Peyer's patch (tissue), 4 donors: ENCODE data around the gene ZEB1. TPM values are rescaled to one million over a fixed set of nuclear protein-coding genes. Genes with fewer than 3 reads are reported as not detected.

Experiments
- DNase-seq, 3 donors: peaks; one replicate each; pipeline ENCODE4 v3.0.0-alpha.2; 2017 to 2019
- H3K27ac ChIP-seq, 4 donors: fragments of 200-600 bp; sonication (generic); one replicate each; pipeline ENCODE4 v1.5.1; 2016 to 2019
- H3K27me3 ChIP-seq, 2 donors: fragments of 200-600 bp; sonication (generic); one replicate each; pipeline ENCODE4 v1.5.1; 2019
- H3K36me3 ChIP-seq, 3 donors: fragments of 200-600 bp; sonication (generic); one replicate each; pipeline ENCODE4 v1.5.1; 2016 to 2019
- H3K4me1 ChIP-seq, 4 donors: fragments of 200-600 bp; sonication (generic); one replicate each; pipeline ENCODE4 v1.5.1; 2016 to 2019
- H3K4me3 ChIP-seq, 4 donors: fragments of 200-600 bp; sonication (generic); 1 replicate in 3 of 4; 2 replicates in 1 of 4; pipeline ENCODE4 v1.5.1; 2016 to 2019; ENCODE audit warnings: mild to moderate bottlenecking in 1 of 4
- H3K9me3 ChIP-seq, 4 donors: fragments of 200-600 bp; sonication (generic); one replicate each; pipeline ENCODE4 v1.5.1; 2016 to 2019; ENCODE audit warnings: mild to moderate bottlenecking in 1 of 4
- POLR2A ChIP-seq, 2 donors: fragments of 450-650 bp; IDR thresholded peaks; one replicate each; pipeline ENCODE4 v1.5.1; 2017; ENCODE audit warnings: antibody characterized with exemption in 2 of 2, mild to moderate bottlenecking in 2 of 2, moderate library complexity in 2 of 2
- total RNA-seq, 4 donors: library from RNA; depleted of rRNA; stranded (reverse); fragments of >200 nt; gene quantifications; one replicate each; pipeline ENCODE4 v1.1.0, GENCODE V29; 2016
- TF ChIP-seq, protein P1 (sequence below), 6 experiments: fragments of 450-650 bp in 4 of 6; fragments of 200-600 bp in 2 of 6; sonication (generic) in 1 of 6; IDR thresholded peaks; one replicate each; pipeline ENCODE4 v1.5.1; 2017 to 2019; ENCODE audit warnings: antibody characterized with exemption in 6 of 6, mild to moderate bottlenecking in 3 of 6, moderate library complexity in 1 of 6

Gene ZEB1
- total RNA-seq, 4 donors from 2014 or later: 6.1 to 75.9 (median 16.8) TPM

DNA sequence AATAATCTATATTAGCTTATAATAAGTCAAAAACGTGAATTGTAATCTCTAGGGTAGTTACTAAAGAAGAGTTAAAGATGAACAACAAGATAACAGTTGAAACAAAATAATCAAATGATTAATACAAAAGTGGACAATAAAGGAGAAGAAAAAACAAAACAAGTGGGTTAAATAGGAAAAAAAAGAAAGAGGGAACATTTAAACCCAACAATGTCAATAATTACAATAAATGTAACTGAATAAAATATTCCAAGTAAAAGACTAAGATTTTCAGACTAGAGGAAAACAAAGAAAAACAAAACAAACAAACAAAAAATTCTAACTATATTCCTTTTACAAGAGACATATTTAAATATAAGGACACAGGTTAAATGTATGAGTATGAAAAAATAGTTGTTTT, 38.0 kb upstream of the ZEB1 start:
- Histone ChIP-seq H3K4me1 (no peaks in the 10 kb centered on the region), H3K27ac (no peak overlapping the region), H3K36me3 (no peaks in the 10 kb centered on the region), H3K4me3 (no peak overlapping the region), H3K27me3 (no peaks in the 10 kb centered on the region), H3K9me3 (no peaks in the 10 kb centered on the region)
- TF ChIP-seq POLR2A (IDR thresholded peaks at IDR 0.05): no peak
- TF ChIP-seq, protein P1, sequence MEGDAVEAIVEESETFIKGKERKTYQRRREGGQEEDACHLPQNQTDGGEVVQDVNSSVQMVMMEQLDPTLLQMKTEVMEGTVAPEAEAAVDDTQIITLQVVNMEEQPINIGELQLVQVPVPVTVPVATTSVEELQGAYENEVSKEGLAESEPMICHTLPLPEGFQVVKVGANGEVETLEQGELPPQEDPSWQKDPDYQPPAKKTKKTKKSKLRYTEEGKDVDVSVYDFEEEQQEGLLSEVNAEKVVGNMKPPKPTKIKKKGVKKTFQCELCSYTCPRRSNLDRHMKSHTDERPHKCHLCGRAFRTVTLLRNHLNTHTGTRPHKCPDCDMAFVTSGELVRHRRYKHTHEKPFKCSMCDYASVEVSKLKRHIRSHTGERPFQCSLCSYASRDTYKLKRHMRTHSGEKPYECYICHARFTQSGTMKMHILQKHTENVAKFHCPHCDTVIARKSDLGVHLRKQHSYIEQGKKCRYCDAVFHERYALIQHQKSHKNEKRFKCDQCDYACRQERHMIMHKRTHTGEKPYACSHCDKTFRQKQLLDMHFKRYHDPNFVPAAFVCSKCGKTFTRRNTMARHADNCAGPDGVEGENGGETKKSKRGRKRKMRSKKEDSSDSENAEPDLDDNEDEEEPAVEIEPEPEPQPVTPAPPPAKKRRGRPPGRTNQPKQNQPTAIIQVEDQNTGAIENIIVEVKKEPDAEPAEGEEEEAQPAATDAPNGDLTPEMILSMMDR (IDR thresholded peaks at IDR 0.05): no peak
- DNase-seq: no peak

DNA sequence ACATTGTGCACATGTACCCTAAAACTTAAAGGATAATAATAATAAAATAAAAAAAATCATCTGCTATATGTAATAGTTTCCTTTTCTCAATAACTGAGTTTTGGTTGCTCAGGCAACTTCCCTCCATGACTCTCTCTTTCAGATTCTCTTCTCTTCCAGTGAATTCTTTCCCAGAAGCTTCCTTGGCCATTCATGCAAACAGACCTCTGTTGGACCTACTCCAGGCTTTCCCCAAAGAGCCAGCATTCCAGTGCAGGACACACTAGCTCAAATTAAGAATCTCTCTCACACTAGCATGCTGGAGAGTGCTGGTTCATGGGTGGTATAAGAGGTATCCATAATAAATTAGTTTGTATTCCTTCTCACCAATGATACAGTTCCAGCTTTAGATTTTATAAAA, 31.0 kb upstream of the ZEB1 start:
- H3K4me1 ChIP-seq: no peaks in the 10 kb centered on the region
- no peaks in the 10 kb centered on the region for H3K27me3 ChIP-seq
- no peaks in the 10 kb centered on the region for H3K9me3 ChIP-seq
- no peak for DNase-seq
- H3K4me3 ChIP-seq: no peak overlapping the region
- TF ChIP-seq POLR2A (IDR thresholded peaks at IDR 0.05): no peak
- TF ChIP-seq, protein P1 (IDR thresholded peaks at IDR 0.05): no peak
- H3K27ac ChIP-seq: no peak overlapping the region
- H3K36me3 ChIP-seq: no peaks in the 10 kb centered on the region

DNA sequence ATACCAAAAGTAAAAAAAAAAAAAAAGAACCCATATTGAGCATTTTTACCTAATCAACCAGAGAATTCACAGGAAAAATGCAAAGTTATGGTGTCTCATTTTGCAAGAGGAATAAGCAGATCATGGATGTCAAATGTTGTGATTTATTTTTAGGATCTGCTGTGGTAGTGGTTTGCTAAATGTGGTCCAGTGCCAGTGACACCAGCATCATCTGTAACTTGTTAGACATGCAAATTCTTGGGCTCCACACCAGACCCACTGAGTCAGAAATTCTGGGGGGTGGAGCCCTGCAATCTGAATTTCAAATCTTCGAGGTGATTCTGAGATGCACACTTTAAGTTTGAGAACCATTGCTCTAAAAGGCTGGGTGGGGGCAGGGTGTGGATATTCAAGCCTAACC, 30.1 kb upstream of the ZEB1 start:
- Histone ChIP-seq H3K27ac (no peak overlapping the region), H3K9me3 (no peaks in the 10 kb centered on the region), H3K4me1 (no peaks in the 10 kb centered on the region), H3K36me3 (no peaks in the 10 kb centered on the region), H3K4me3 (no peak overlapping the region), H3K27me3 (no peaks in the 10 kb centered on the region)
- TF ChIP-seq POLR2A (IDR thresholded peaks at IDR 0.05): no peak
- TF ChIP-seq, protein P1 (IDR thresholded peaks at IDR 0.05): no peak
- DNase-seq: no peak

DNA sequence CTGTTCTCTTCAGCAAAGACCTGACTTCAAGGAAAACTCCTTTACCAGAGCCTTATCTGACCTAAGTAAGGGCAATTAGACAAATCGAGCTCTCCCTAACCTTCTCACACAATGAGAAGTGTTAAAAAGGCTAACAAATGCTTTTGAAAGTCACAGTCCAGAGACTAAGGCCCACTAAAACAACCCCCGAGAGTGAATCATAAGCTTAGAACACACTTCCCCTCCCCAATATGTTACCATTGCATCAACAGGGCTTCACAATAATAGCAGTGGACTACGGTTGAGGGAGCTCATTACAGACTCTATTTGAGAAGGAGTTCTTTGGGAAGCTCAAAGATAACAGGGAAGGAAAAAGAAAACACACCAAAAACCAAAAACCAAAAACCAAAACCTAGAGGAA, 28.6 kb upstream of the ZEB1 start:
- H3K27ac ChIP-seq: no peak overlapping the region
- H3K4me1 ChIP-seq: no peaks in the 10 kb centered on the region
- TF ChIP-seq, protein P1 (IDR thresholded peaks at IDR 0.05): no peak
- TF ChIP-seq POLR2A (IDR thresholded peaks at IDR 0.05): no peak
- DNase-seq: no peak
- H3K4me3 ChIP-seq: no peak overlapping the region
- no peaks in the 10 kb centered on the region for H3K27me3 ChIP-seq
- no peaks in the 10 kb centered on the region for H3K36me3 ChIP-seq
- H3K9me3 ChIP-seq: no peaks in the 10 kb centered on the region

GRCh38 chr10:31291123-31291522, 27.9 kb upstream of the ZEB1 start:
- Histone ChIP-seq H3K27ac (no peak overlapping the region), H3K4me1 (no peaks in the 10 kb centered on the region), H3K4me3 (no peak overlapping the region), H3K27me3 (no peaks in the 10 kb centered on the region), H3K9me3 (no peaks in the 10 kb centered on the region), H3K36me3 (no peaks in the 10 kb centered on the region)
- TF ChIP-seq POLR2A (IDR thresholded peaks at IDR 0.05): no peak
- TF ChIP-seq, protein P1 (IDR thresholded peaks at IDR 0.05): no peak
- DNase-seq: no peak

GRCh38 chr10:31294558-31294957, 24.5 kb upstream of the ZEB1 start:
- DNase-seq: no peak
- H3K9me3 ChIP-seq: no peaks in the 10 kb centered on the region
- H3K4me1 ChIP-seq: no peaks in the 10 kb centered on the region
- no peak overlapping the region for H3K27ac ChIP-seq
- no peaks in the 10 kb centered on the region for H3K27me3 ChIP-seq
- H3K4me3 ChIP-seq: no peak overlapping the region
- TF ChIP-seq, protein P1 (IDR thresholded peaks at IDR 0.05): no peak
- TF ChIP-seq POLR2A (IDR thresholded peaks at IDR 0.05): no peak
- no peaks in the 10 kb centered on the region for H3K36me3 ChIP-seq
